HG02571 (cell line): Measurements from ENCODE around the gene ADGRV1.
"Not testable (repeated sequence)": the region's sequence is repeated elsewhere in the genome, so short reads cannot be mapped to it uniquely, and the experiment has no call there.

Experiments used
- ATAC-seq: cut with Tn5 transposase; IDR thresholded peaks from one replicate; pipeline ENCODE4 v1.9.1; 2021; ENCODE audit warnings: mild to moderate bottlenecking, moderate library complexity; ENCODE audit not compliant: unreplicated experiment

The ADGRV1 gene

DNA sequence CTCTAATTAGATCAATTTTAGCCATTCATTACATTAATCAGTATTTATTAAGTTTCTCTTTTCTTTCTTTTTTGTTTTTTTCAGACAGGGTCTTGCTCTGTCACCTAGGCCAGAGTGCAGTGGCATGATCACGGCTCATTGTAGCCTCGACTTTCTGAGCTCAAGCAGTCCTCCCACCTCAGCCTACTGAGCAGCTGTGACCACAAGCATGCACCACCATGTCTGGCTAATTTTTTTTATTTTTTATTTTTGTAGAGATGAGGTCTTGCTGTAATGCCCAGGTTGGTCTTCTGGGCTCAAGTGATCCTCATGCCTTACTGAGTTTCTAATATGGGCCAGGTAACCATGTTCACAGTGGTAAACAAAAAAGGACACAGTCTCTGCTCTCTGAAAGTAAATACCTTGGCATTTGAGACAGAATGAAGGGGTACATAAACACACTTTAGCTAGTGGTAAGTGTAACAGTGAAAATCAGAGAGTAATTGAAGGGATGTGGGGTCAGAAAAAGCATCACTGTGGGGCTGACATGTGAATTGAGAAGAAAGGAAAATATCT is 336.3 kb downstream of the ADGRV1 start:
- no peak for ATAC-seq

DNA sequence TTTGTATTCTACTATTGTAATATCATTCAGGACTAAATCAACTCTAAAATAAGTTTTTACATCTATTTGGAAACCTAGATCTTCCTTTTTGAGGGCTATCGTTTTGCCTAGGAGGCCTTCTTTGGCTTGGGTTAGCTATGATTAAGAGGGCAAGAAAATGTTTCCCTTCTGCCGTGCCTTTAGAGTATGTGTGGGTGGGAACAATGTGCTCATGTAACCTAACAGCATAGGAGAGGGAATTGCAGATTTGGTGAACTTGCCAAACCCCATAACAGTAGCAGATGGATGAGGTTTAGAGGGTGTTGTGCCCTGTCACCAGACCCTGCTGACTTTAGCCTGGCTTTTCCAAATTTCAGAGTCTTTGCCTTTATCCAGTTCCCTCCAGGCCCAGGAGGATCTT is 339.0 kb downstream of the ADGRV1 start:
- ATAC-seq, result no peak

DNA sequence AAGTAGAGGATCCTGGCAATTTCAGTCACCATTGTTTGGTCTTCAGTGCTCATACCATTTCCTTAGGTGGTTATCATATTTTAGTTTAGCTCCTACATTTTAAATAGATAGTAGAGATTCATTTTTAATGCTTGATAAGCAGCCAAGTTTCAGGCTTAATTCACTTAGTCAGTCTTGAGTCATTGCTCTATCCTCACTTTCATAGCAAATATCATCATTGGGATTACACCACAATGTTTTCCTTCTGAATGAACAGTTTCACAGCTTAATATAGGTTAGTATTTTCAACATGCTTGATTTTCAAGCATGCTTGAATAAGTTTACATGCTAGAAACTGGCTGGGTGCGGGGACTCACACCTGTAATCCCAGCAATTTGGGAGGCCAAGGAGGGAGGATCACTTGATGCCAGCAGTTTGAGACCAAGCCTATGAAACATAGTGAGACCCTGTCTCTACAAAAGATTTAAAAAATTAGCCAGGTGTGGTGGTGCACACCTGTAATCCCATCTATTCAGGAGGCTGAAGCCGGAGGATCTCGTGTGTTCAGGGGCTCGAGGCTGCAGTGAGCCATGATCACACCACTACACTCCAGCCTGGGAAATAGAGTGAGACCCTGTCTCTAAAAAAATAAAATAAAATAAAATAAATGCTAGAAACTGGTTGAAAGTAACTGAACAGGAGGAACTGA is 339.9 kb downstream of the ADGRV1 start:
- ATAC-seq, result no peak

DNA sequence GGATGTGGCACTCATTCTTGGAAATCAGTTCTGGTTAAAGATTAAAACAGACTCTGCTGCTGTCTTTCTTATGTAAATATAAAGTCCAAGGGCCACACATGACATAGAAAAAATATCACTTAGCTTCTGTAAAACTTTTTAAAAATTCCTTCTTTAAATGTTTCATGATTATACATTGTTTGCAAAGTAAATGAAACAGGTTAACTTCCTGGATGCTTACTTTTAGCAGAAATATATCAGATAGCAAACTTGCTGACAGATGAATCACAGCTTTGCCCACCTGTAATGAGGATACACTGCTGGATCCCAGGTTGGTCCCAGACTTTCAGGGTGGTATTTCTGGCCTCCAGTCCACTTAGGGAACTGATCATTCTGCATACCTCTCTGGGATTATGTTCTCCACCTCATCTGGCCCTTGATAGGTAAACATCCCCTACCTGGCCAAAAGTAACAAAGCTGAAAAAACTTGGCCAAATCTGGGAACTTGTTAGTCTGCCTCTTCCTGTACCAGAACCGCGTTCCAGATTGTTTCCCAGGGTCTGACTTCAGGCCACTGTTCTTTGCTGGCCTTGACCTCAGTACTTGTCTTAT is 340.5 kb downstream of the ADGRV1 start:
- no peak for ATAC-seq

DNA sequence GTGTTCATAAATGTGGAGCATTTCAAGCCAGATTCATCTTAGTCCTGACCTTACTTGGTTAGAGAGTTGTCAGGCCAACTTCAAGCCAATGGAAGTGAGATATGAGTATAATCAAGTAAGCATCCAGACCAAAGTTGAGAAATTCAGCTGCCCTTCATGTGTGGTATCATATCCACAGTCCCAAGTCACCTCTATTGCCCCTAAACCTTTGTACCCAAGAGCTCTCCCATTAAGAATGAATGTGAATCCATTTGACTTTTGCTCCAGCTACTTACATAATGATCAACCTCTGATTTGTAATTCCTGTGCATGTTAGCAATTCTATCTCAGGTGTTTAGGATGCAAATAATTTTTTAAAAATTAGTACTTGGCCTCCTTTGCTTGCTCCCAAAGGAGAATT is 342.7 kb downstream of the ADGRV1 start:
- ATAC-seq, result no peak

DNA sequence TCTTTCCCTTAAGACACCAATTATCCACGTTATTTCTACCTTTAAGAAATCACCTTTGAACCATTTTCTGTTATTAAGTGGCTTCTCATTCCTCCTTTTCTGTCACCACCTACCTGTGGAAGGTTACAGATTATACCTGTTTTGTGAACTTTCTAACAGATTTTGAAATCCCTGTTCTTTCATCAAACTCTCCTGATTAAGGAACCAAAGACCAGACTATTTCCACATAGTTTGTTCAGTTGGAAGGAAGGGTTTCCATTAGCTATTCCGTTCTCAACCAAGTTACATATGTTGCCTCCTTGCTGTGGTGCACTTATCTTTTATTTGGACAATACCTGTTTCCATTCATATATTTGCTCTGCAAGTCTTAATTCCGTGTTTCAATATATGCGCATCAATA is 343.6 kb downstream of the ADGRV1 start:
- ATAC-seq, result no peak

DNA sequence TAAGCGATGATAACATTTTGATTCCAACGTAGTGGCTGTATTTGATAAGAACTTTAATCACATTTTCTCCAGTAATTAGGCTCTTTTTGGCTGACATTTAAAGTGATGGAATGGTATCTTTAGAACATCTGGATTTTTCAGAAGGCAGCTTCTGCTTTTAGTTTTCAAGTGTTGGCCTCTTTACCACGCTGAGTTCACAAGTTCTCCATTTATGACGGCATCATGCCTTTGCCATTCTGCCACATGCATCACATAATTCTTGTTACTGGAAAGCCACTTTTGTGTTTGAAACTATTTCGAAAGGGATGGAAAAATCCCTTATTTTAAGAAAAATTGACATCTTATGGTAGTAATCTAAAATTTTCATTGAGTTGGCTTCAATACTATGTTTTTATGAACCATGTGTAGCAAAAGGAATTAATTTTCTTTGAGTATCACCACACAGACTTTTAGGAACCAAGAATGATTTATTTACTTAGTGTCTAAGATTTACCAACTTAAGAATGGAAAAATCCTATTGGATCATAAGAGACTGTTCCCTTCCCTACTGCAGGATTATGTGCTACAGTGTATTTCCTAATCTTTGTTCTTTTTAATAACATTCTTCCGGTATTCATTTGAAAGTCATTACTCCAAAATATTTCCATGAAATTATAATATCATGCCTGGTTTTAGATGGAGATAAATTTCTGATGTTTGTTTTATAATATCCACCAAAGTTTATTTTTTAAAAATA is 344.2 kb downstream of the ADGRV1 start:
- ATAC-seq, result no peak

DNA sequence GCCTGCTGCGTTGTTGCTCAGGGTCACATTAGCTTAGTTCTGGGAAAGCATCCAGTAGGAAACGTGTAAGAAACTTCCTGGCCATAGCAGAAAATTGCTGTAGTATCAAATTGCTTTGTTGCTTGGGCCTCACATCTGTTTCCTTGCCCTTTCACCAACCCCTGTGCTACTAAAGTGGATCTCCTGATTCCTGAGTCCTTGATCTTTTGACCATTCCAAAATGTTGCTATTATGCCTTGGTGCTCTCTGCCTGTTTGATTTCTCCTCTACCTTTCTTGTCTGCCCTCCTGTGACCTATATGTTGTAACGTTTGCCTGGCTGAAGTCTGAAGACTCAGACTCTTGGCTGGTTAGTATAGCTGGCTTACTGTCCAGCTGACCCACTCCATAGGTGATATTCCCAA is 350.5 kb downstream of the ADGRV1 start:
- no peak for ATAC-seq

DNA sequence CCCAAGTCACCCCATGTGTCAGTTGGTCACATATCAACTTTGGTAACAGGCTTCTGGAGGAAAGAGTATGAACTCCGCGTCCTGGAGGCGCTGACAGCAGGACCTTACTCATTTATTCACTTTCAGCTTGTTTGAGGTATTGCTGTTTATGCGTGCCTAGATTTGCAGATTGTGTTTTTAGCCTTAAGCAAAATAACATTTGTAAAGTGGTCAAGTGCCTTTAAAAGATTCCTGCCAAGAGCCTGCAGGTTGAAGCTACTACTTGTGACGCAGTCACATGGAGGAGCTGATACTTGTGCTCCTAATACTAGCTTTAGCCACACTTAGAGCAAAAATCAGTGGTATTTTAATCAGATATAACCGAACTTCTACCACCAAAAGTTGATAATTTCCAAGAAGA is 351.3 kb downstream of the ADGRV1 start:
- ATAC-seq, result no peak

DNA sequence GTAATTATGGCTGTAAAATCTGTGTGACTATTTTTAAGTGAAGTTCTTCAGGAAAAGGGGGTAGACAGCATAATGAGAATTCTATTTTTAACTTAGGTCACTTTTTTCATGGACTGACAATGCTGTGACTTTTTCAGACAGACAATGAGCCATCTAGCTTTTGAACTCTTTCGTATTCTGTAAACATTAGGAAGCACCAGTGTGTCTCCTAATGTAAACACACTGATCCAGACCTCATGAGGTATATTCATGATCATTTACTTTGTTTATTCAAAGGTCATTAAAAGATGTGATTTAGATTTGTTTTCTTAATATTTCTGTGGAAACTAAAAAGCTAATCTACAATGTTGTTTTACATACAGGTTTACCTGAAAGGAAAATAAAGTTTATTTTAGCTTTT is 352.6 kb downstream of the ADGRV1 start:
- ATAC-seq, result no peak

DNA sequence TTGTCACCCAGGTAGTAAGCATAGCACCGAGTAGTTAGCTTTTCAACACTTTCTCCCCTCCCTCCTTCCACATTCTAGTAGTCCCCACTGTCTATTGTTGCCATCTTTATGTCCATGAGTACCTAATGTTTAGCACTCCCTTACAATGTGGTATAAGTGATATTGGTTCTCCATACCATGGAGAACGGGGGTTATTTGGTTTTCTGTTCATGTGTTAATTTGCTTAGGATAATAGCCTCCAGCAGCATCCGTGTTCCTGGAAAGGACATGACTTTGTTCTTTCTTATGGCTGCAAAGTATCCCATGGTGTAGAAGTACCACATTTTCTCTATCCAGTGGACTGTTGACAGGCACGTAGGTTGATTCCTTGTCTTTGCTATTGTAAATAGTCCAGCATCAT is 353.9 kb downstream of the ADGRV1 start:
- no peak for ATAC-seq

DNA sequence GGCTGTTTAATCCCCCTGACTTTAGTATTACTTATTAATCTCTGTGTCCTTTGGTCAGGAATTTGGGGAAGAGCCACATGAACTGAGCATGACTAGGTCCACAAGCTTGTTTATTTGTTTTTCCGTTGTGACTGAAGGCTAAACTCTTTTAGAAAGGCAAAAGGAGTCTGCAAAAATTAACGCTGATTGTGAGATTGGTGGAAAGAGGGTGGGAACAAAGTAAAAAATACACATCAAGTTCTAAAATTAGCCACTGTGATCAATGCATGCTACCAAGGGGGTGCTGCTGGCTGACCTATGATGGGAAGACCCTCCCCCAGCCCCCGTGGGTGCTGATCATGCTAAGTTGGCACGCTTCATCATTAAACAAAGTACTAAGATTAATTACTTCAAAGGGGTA is 356.8 kb downstream of the ADGRV1 start:
- no peak for ATAC-seq

DNA sequence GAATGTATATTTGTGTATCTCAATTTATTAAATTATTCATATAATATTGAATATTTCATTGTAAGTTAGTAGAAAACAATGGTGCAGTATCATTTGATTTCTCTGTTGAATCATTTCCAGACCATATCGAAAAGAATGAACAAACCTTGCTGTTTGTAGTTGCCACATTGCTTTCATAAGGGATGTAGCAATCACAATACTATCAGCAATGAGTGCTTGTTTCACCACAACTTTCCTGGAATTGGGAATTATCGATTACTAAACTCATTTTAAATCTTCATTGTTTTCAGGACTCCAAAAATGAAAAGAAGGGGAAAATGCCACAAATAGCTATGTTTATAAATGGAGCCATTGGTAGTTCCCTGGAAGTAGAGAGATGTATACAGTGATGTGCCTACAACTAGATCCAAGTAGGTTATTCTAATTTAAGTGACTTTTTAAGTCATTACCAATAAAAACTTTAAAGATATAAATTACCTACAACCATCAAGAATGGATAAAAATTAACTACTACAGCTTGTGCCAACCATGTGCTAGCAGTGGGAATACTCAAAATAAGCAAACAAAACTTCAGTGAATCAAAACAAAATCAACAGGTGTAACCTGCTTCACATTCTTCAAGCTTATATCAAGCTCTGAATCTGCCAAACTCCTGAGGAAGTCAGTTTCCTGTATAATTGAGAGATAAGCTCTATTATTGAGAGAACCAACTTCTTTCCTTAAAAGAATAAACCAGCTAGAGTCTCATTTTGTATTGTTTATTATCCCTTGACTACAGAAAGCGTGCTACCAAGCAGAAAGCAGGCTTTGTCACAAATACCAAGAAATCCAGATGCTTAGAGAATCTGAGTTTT is 358.6 kb downstream of the ADGRV1 start:
- ATAC-seq, result no peak

DNA sequence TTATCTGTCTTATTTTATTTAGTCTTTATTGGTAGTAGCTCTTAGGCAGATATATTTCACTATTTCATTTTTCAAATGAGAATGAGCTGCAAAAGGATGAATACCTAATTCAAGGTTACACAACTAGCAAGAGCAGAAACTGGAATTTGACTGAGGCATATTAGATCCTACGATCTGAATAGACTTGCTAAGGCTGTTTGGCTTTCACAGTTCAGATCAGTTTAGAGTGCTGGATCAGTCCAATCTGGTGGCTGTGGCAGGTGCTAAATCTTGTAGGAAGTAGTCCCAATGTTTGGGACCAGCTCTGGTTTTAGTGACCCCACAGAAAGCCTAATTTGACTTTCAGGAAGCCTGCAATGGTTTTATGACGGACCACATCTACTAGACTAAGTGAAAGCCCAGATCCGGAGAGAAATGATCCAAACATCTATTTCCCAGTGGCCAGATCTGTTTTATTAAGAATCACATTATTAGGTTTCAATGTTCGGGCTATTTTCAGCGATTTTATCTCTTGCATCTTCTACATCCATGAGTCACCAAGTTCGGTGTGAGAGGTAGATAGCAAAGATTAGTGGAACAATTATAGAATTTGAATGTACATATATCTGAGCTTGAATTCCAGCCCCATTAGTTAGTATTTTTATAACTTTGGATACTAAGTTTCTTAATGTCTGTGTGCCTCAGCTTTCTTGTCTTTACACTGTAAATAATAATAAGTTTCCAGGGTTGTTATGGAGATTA is 359.5 kb downstream of the ADGRV1 start:
- no peak for ATAC-seq

DNA sequence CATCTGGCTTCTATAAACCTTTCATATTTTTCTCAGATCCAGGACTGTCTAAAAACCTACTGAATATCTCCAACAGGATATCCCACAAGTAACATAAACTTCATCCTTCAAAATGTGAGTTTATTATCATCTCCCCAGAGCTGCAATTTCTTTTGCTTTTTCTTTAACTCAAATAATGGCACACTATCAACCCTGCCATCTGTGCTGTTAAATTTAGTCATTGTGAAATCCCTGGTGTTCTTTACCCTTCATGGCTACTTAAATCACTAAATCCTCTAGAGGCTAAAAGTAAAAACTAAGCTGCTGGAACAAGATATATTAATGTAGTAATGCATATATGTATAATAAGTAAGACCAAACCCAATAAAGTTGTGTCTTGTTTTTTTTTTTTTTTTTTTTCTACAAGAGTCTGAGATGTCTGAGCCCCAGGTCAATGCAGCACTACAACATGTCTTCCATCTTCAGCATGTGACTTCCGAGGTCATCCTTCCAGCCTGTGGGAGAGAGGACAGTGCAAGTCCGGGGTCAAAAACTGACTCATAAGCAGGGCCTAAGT is 362.9 kb downstream of the ADGRV1 start:
- no peak for ATAC-seq

DNA sequence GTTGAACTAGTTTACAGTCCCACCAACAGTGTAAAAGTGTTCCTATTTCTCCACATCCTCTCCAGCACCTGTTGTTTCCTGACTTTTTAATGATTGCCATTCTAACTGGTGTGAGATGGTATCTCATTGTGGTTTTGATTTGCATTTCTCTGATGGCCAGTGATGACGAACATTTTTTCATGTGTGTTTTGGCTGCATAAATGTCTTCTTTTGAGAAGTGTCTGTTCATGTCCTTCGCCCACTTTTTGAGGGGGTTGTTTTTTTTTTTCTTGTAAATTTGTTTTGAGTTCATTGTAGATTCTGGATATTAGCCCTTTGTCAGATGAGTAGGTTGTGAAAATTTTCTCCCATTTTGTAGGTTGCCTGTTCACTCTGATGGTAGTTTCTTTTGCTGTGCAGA is 365.6 kb downstream of the ADGRV1 start:
- not testable (repeated sequence) for ATAC-seq

DNA sequence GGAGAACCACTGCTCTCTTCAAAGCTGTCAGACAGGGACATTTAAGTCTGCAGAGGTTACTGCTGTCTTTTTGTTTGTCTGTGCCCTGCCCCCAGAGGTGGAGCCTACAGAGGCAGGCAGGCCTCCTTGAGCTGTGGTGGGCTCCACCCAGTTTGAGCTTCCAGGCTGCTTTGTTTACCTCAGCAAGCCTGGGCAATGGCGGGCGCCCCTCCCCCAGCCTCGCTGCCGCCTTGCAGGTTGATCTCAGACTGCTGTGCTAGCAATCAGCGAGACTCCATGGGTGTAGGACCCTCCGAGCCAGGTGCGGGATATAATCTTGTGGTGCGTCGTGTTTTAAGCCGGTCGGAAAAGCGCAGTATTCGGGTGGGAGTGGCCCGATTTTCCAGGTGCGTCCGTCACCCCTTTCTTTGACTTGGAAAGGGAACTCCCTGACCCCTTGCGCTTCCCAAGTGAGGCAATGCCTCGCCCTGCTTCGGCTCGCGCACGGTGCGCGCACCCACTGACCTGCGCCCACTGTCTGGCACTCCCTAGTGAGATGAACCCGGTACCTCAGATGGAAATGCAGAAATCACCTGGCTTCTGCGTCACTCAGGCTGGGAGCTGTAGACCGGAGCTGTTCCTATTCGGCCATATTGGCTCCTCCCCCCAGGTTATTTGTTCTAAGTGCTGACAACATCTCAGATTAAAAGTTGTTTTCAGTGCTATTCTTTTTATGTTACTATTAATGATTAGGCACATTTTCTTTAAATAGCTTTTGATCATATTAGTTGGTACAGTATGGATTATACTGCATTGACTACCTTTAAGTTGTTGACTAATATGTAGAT is 370.6 kb downstream of the ADGRV1 start:
- ATAC-seq, result not testable (repeated sequence)

DNA sequence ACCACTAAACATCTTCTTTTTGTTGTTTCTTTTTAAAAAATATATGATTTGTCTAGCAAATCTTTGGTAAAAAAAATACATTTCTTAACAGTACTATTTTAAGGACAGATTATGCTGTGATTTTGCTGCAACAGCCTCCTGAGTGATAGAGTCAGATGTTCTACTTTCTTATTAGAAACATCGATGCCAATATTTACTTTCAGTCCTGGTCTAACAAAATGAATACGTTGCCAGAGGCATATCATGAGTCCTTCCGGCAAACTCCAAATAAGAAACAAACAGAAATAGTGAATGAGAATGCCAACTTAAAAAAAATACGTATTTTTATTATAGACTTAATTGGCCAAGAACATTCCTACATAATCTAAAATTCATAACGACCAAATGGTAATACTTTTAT is 371.5 kb downstream of the ADGRV1 start:
- ATAC-seq, result no peak

DNA sequence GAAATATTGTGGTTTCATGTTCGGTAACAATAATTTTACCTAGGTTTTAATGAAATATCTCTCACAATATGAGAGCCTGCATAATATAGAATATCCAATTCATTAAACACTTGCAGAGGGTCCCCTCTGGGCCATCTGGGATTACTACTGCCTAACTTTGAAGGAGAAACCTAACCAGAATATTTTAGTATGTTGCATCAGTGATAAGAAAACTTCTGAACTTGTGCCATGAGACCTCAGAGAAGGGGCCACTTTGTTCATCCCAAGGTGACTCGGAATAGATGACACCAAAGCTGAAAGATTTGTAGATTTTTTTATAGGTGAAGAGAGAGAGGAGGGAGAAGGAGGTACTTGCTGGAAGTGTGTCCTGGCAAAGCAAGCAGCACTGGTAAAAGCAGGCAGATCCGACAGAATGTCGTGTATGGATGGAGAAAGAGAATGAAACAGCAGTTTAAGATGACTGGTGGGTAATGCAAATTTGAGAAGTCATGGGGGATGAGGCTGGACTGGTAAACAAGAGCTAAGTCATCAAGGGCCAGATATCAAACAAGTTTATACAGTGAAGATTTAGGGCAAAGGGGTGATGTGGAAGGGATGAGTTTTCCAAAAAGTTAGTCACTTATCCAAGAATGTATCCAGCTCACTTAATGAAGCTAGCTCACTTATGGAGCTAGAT is 372.3 kb downstream of the ADGRV1 start:
- no peak for ATAC-seq
